Astrocyte of the spinal cord (primary cell): ENCODE results near the gene KRTAP16-1.

Source experiments
- DNase-seq: peaks from one replicate; pipeline ENCODE4 v3.0.0; 2011; ENCODE audit warnings: low read depth, low spot score
- H3K4me3 ChIP-seq: 2 replicates; pipeline ENCODE4 v1.5.1; 2011; ENCODE audit warnings: low read depth, mild to moderate bottlenecking, low read length, moderate library complexity
- CTCF ChIP-seq: IDR thresholded peaks from 2 replicates; pipeline ENCODE4 v1.5.1; 2012; ENCODE audit warnings: low read depth, mild to moderate bottlenecking, low read length, inconsistent platforms
- in situ Hi-C: cut with HindIII; loops from 2 replicates; pipeline ENCODE4 v1.10.0; 2017; ENCODE audit warnings: low sequenced_read_pairs

KRTAP16-1 gene

DNA sequence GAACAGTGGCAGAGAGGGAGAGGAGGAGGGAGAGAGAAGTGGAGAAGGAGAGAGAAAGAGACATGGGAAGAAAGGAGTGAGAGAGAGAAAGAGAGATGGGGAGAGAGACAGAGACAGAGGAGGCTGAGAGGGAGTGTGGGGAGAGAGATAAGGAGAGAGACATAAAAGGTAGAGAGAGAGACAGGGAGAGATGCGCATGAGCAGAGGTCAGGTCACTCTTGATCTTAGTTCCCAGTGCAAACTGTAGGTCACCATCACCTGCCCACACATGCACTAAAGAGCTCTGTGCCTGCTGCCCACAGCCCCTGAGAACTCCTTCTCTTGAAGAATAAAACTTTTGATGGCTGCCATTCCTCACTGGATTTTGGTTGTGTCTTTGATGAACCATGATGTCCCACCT, 26.6 kb upstream of the KRTAP16-1 start:
- in situ Hi-C loops: no loop called here
- TF ChIP-seq CTCF: no peak
- DNase-seq: no peak
- no peak overlapping the region for H3K4me3 ChIP-seq

GRCh38 chr17:41334385-41335305, 25.5 kb upstream of the KRTAP16-1 start:
- TF ChIP-seq CTCF: no peak
- no peak for DNase-seq
- in situ Hi-C loops: no loop called here
- no peak overlapping the region for H3K4me3 ChIP-seq

DNA sequence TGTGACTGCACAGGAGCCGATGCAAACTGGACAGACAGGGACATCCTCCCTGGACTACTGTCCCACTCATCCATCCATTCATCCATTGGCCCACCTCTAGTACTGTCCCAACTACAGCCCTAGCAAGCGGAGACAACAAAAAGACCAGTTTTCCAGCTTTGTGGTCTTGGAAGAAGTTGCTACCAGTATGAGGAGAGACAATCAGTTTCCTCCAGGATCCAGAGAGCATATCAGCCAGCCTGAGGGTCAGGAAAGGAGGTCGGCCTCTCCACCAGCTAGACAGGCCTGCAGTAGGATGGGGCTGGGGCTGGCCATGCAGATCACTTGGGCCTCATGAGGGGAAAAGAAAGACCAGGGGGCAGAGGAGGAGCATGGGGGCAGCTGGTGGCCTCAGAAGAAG, 24.7 kb upstream of the KRTAP16-1 start:
- TF ChIP-seq CTCF: no peak
- H3K4me3 ChIP-seq: no peak overlapping the region
- in situ Hi-C loops: no loop called here
- DNase-seq: no peak

DNA sequence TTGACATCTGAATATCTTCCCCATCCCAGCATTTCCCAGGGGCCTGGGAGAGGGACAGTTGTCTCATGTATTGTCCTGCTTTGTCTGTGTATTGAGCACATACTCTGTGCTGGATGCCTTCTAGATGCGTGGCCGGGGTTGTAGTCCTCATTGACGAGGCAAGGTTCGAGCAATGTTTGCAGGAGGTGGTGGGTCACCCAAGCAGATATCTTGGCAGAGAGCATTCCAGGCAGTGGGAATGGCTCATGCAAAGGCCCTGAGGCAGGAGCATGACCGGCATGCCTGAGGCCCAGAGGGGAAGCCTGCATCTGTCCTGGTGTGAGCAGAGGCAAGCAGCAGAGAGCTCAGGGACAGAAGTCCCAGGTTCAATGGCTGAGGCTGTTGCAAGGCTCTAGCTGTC, 24.0 kb upstream of the KRTAP16-1 start:
- in situ Hi-C loops: no loop called here
- TF ChIP-seq CTCF: no peak
- no peak for DNase-seq
- H3K4me3 ChIP-seq: no peak overlapping the region

GRCh38 chr17:41332239-41332638, 23.1 kb upstream of the KRTAP16-1 start:
- DNase-seq: no peak
- in situ Hi-C loops: no loop called here

DNA sequence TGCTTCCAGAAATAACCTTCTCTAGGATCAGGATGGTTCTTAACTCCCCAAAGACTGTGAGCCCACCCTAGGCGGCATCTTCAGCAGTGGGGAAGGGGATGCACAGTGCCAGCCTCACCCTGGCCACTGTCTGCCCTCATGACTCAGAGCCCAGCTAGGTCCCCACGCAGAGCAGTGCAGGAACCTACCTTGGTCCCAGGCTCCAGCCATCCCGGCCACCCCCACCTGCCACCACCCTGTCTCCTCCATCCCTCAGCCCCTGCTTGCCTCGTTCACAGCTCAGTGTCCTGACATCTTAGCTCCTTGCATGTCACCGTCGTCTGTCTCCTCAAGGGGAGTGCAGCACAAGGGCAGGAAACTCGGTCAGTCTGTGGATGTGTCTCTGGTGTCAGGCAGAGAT, 22.5 kb upstream of the KRTAP16-1 start:
- in situ Hi-C loops: no loop called here
- H3K4me3 ChIP-seq: no peak overlapping the region
- no peak for DNase-seq
- TF ChIP-seq CTCF: no peak

More at GRCh38 chr17:41332239-41332638, 23.1 kb upstream of the KRTAP16-1 start:
- TF ChIP-seq CTCF: no peak
- H3K4me3 ChIP-seq: no peak overlapping the region
